HL-60 (cell line): Measurements from ENCODE around the gene CRYBG3.

Experiments used
- DNase-seq, 2 experiments: peaks; one replicate each; pipeline ENCODE4 v3.0.0-alpha.2; 2010 to 2020; ENCODE audit warnings: low read depth in 1 of 2, low spot score in 1 of 2
- H3K27ac ChIP-seq: fragments of 250-450 bp; sonication (Bioruptor Pico); replicated peaks from 2 replicates; pipeline ENCODE4 v1.5.1; 2020; ENCODE audit warnings: mild to moderate bottlenecking, moderate library complexity
- H3K27me3 ChIP-seq: fragments of 250-450 bp; sonication (Bioruptor Pico); 2 replicates; pipeline ENCODE4 v1.5.1; 2021; ENCODE audit warnings: mild to moderate bottlenecking, moderate library complexity; ENCODE audit not compliant: insufficient read depth, poor library complexity, severe bottlenecking
- H3K4me3 ChIP-seq: replicated peaks from 2 replicates; pipeline ENCODE4 v1.5.1; 2011; ENCODE audit warnings: mild to moderate bottlenecking, control low read depth, low read length; ENCODE audit not compliant: insufficient read depth
- GABPA ChIP-seq: IDR thresholded peaks from 2 replicates; pipeline ENCODE4 v1.6.1; 2012; ENCODE audit warnings: low read depth
- POLR2AphosphoS5 ChIP-seq: IDR thresholded peaks from 2 replicates; pipeline ENCODE4 v1.6.1; 2012; ENCODE audit warnings: low read depth
- REST ChIP-seq: IDR thresholded peaks from 2 replicates; pipeline ENCODE4 v1.6.1; 2012; ENCODE audit warnings: low read depth; ENCODE audit not compliant: insufficient replicate concordance
- SPI1 ChIP-seq: IDR thresholded peaks from 2 replicates; pipeline ENCODE4 v1.6.1; 2012; ENCODE audit warnings: low read depth, mild to moderate bottlenecking, borderline replicate concordance
- TF ChIP-seq, protein P1 (sequence below): IDR thresholded peaks from one replicate; pipeline ENCODE4 v1.5.1; 2011; ENCODE audit warnings: low read length, control low read depth, inconsistent platforms; ENCODE audit not compliant: insufficient read depth

Gene CRYBG3

GRCh38 chr3:97835761-97836160, 13.9 kb downstream of the CRYBG3 start:
- H3K27me3 ChIP-seq, result no peaks in the 10 kb centered on the region
- no peak overlapping the region for H3K27ac ChIP-seq
- TF ChIP-seq, protein P1, sequence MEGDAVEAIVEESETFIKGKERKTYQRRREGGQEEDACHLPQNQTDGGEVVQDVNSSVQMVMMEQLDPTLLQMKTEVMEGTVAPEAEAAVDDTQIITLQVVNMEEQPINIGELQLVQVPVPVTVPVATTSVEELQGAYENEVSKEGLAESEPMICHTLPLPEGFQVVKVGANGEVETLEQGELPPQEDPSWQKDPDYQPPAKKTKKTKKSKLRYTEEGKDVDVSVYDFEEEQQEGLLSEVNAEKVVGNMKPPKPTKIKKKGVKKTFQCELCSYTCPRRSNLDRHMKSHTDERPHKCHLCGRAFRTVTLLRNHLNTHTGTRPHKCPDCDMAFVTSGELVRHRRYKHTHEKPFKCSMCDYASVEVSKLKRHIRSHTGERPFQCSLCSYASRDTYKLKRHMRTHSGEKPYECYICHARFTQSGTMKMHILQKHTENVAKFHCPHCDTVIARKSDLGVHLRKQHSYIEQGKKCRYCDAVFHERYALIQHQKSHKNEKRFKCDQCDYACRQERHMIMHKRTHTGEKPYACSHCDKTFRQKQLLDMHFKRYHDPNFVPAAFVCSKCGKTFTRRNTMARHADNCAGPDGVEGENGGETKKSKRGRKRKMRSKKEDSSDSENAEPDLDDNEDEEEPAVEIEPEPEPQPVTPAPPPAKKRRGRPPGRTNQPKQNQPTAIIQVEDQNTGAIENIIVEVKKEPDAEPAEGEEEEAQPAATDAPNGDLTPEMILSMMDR, result no peak
- no peak for TF ChIP-seq SPI1
- no peak for TF ChIP-seq POLR2AphosphoS5
- no peak for TF ChIP-seq REST
- no peak for TF ChIP-seq GABPA
- DNase-seq, result no peak
- no peak overlapping the region for H3K4me3 ChIP-seq

GRCh38 chr3:97838393-97838792, 16.6 kb downstream of the CRYBG3 start:
- DNase-seq, result no peak
- no peak overlapping the region for H3K27ac ChIP-seq
- TF ChIP-seq POLR2AphosphoS5 (no peak), GABPA (no peak), REST (no peak), SPI1 (no peak)
- TF ChIP-seq, protein P1, result no peak
- H3K27me3 ChIP-seq, result no peaks in the 10 kb centered on the region
- no peak overlapping the region for H3K4me3 ChIP-seq

DNA sequence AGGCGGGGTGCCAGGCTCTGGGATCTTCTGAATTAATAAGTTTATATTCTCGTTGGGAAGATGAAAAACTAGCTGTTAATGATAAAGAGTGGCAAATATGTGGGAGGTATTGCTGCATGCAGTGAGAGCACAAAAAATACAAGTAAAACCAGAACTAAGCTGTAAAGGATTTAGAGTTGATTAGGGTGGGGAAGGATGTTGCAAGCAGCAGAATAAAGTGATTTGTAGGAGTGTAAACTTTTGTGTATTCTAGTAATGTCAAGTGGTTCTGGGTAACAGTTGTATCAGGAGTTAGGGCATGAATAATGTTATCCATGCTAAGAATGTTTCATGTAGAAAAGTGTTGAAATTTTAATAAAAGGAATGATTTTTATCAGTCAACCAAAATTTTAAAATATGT, 18.1 kb downstream of the CRYBG3 start:
- no peak overlapping the region for H3K4me3 ChIP-seq
- TF ChIP-seq, protein P1, result no peak
- TF ChIP-seq REST (no peak), POLR2AphosphoS5 (no peak), SPI1 (no peak), GABPA (no peak)
- H3K27me3 ChIP-seq, result no peaks in the 10 kb centered on the region
- no peak overlapping the region for H3K27ac ChIP-seq
- DNase-seq, result no peak
